ENCODE measurements around the gene ANKRD11.

The ANKRD11 gene

DNA sequence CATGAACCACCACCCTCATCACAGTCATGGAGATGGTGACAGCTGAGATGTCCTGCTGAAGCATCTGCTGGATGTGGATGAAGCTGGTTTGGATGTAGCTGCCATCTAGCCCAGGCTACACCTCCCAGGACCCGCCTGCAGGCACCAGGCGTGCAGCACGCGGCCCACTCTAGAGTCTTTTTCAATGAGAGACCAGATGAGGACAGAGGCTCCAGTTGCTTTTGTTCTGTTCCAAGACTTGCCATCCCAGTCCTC is 170.8 kb downstream of the ANKRD11 start:
- no peak for TF ChIP-seq CTCF (IDR thresholded peaks at IDR 0.05; ENCODE audit: control insufficient read depth, extremely low read depth, insufficient read depth)
- no peak overlapping the region for H3K4me3 ChIP-seq (ENCODE audit: low read depth, low read length)
- DNase-seq (ENCODE audit: low read depth), result no peak

GRCh38 chr16:89318871-89319630 is 171.3 kb downstream of the ANKRD11 start:
- H3K4me3 ChIP-seq (ENCODE audit: low read depth, low read length), result no peak overlapping the region
- no peak for DNase-seq (ENCODE audit: low read depth)
- no peak for TF ChIP-seq CTCF (IDR thresholded peaks at IDR 0.05; ENCODE audit: control insufficient read depth, extremely low read depth, insufficient read depth)

- TF ChIP-seq CTCF (IDR thresholded peaks at IDR 0.05; ENCODE audit: control insufficient read depth, extremely low read depth, insufficient read depth), result no peak
- no peak for DNase-seq (ENCODE audit: low read depth)
- H3K4me3 ChIP-seq (ENCODE audit: low read depth, low read length), result no peak overlapping the region
Measured at GRCh38 chr16:89318430-89318758, 172.0 kb downstream of the ANKRD11 start.

DNA sequence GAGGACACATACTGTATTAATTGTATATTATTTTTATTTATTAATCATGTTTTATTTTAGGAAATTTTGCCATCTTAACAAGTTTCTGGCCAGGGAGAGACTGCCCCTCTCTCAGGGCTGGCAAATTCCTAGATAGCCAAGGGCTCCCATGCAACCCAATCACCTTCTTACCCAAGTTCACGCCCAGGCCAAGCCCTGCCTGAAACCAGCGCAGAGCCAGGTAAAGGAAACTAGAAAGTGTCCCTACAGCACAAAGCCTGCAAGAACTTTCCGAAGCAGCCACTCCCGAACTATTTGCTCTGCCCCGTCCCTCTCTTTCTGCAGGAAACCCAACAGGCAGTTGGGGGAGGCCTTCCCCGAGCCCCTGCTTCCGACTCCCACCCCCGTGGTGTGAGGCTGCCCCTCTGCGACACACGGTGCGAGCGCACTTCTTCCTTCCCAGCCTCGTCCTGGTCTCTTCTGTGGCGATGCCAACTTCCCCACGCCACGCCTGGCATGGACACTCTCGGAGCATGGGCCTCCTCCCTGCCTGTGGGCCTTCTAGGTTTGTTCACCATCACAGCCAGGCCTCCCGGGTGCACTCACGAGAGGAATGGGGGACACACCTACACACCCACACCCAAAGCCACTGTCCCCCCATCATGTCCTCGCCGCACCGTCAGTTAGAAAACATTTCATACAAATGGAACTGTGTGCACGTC is 172.5 kb downstream of the ANKRD11 start:
- no peak overlapping the region for H3K4me3 ChIP-seq (ENCODE audit: low read depth, low read length)
- no peak for TF ChIP-seq CTCF (IDR thresholded peaks at IDR 0.05; ENCODE audit: control insufficient read depth, extremely low read depth, insufficient read depth)
- DNase-seq (ENCODE audit: low read depth), result no peak

- no peak for TF ChIP-seq CTCF (IDR thresholded peaks at IDR 0.05; ENCODE audit: control insufficient read depth, extremely low read depth, insufficient read depth)
- no peak for DNase-seq (ENCODE audit: low read depth)
- H3K4me3 ChIP-seq (ENCODE audit: low read depth, low read length), result no peak overlapping the region
Measured at GRCh38 chr16:89317101-89317671, 173.2 kb downstream of the ANKRD11 start.

DNA sequence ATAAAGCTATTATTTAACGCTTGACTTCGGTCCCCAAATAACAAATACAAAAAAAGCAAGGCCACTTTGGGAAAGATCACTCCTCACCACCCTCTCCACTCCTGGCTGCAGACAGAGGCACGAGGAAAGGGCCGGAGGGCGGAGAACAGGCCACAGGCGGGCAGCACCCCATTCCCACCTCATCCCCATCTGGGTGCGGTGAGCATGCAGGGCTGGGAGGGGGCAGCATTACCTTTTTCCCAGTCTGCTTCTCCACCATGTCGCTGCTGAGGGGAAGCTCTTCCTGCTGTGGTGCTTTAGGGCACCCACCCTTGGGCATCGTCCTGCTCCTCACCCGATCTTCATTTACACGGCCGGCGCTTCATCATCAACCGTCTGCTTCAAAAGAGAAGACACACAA is 173.7 kb downstream of the ANKRD11 start:
- no peak for TF ChIP-seq CTCF (IDR thresholded peaks at IDR 0.05; ENCODE audit: control insufficient read depth, extremely low read depth, insufficient read depth)
- DNase-seq (ENCODE audit: low read depth), result no peak
- no peak overlapping the region for H3K4me3 ChIP-seq (ENCODE audit: low read depth, low read length)

Data from LNCaP clone FGC (cell line).